Measurements from ENCODE around the gene CPA1. TPM values are rescaled to one million over a fixed set of nuclear protein-coding genes. Genes with fewer than 3 reads are reported as not detected.

Gene CPA1
- total RNA-seq, 1 experiment from 2014 or later, result not detected

DNA sequence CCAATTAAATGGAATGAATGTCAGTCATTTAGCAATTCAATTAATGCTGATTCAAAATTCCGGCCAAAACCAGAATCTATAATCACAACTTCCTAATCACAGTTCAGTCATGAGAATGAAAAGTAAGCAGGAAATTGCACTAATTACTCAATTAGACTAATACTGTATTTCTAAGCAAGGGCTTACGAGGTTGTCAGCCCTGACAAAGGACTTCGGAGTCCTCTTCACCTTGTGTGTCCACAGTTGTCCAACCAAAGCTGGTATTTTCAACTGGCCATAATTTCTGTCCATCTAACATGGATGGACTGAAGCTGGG lies 17.4 kb downstream of the CPA1 start:
- no peaks in the 10 kb centered on the region for H3K4me1 ChIP-seq (ENCODE audit: insufficient read depth, low read length)
- no peak overlapping the region for H3K27ac ChIP-seq (ENCODE audit: insufficient read length, low read depth, low read length)
- H3K4ac ChIP-seq (ENCODE audit: low read depth, low read length), result no peak overlapping the region
- no peak overlapping the region for H2AK5ac ChIP-seq (ENCODE audit: insufficient read length, low read length)
- Mint-ChIP-seq H3K36me3 (ENCODE audit: insufficient read depth in 1 of 3, low read depth in 3 of 3) (peaks cover 0 to 12% (median 3%) of the 10 kb centered on the region in 3 experiments; a peak in 3 of 7 replicates), H3K27ac (peak overlapping the region in 1 of 3 experiments; percentile 17; a peak in 3 of 7 replicates), H3K4me3 (no peak overlapping the region), H3K4me1 (peaks cover 20 to 38% of the 10 kb centered on the region in 2 experiments), H3K27me3 (ENCODE audit: low read depth) (no peaks in the 10 kb centered on the region), H3K9me3 (no peaks in the 10 kb centered on the region)
- no peaks in the 10 kb centered on the region for H3K27me3 ChIP-seq (ENCODE audit: insufficient read depth, low read length)
- H3K18ac ChIP-seq (ENCODE audit: insufficient read length, low read depth, low read length), result no peak overlapping the region
- H3K23me2 ChIP-seq (ENCODE audit: insufficient read length, low read depth, low read length, poor library complexity, severe bottlenecking), result no peaks in the 10 kb centered on the region
- H4K20me1 ChIP-seq (ENCODE audit: control insufficient read depth, insufficient read depth, insufficient read length), result no peaks in the 10 kb centered on the region
- no peak overlapping the region for H2AFZ ChIP-seq (ENCODE audit: low read length)
- H3K9ac ChIP-seq (ENCODE audit: extremely low read depth, insufficient read length, low read length), result no peak overlapping the region
- no peak overlapping the region for H4K91ac ChIP-seq (ENCODE audit: insufficient read length, low read depth, low read length)
- H2BK120ac ChIP-seq (ENCODE audit: low read depth, low read length, poor library complexity, severe bottlenecking), result no peak overlapping the region
- no peak overlapping the region for H3K56ac ChIP-seq (ENCODE audit: insufficient read length, low read depth, low read length)
- H3T11ph ChIP-seq (ENCODE audit: low read length), result no peak overlapping the region
- no peak overlapping the region for H2BK20ac ChIP-seq (ENCODE audit: low read depth, low read length, poor library complexity, severe bottlenecking)
- H3K9me3 ChIP-seq (ENCODE audit: control insufficient read depth, low read depth, low read length), result no peaks in the 10 kb centered on the region
- H3K14ac ChIP-seq (ENCODE audit: insufficient read depth, low read length), result no peak overlapping the region
- no peak overlapping the region for H4K5ac ChIP-seq (ENCODE audit: insufficient read length, low read depth, low read length)
- no peak overlapping the region for H3K4me2 ChIP-seq (ENCODE audit: insufficient read depth, insufficient read length, low read length)
- WGBS (ENCODE audit: extremely low coverage, insufficient read length, low lambda C conversion rate), result no CpG with 5 or more reads among the region's 3 CpGs
- H2BK15ac ChIP-seq (ENCODE audit: low read depth, low read length), result no peak overlapping the region
- H2BK5ac ChIP-seq (ENCODE audit: insufficient read length, low read length), result no peak overlapping the region
- no peak for DNase-seq
- no peak overlapping the region for H2BK12ac ChIP-seq (ENCODE audit: insufficient read length, low read depth, low read length)
- TF ChIP-seq, protein P1, sequence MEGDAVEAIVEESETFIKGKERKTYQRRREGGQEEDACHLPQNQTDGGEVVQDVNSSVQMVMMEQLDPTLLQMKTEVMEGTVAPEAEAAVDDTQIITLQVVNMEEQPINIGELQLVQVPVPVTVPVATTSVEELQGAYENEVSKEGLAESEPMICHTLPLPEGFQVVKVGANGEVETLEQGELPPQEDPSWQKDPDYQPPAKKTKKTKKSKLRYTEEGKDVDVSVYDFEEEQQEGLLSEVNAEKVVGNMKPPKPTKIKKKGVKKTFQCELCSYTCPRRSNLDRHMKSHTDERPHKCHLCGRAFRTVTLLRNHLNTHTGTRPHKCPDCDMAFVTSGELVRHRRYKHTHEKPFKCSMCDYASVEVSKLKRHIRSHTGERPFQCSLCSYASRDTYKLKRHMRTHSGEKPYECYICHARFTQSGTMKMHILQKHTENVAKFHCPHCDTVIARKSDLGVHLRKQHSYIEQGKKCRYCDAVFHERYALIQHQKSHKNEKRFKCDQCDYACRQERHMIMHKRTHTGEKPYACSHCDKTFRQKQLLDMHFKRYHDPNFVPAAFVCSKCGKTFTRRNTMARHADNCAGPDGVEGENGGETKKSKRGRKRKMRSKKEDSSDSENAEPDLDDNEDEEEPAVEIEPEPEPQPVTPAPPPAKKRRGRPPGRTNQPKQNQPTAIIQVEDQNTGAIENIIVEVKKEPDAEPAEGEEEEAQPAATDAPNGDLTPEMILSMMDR (conservative IDR thresholded peaks at IDR 0.05), result no peak
- no peak overlapping the region for H4K8ac ChIP-seq (replicated peaks; ENCODE audit: insufficient read length, low read depth, low read length)
- no peaks in the 10 kb centered on the region for H3K79me1 ChIP-seq (ENCODE audit: insufficient read depth, low read depth, low read length, poor library complexity, severe bottlenecking)
- H3K79me2 ChIP-seq (ENCODE audit: insufficient read depth, low read length), result no peaks in the 10 kb centered on the region
- H3K23ac ChIP-seq (ENCODE audit: insufficient read length, low read depth, low read length), result no peak overlapping the region
